ENCODE results near the gene LYRM1.

DNA sequence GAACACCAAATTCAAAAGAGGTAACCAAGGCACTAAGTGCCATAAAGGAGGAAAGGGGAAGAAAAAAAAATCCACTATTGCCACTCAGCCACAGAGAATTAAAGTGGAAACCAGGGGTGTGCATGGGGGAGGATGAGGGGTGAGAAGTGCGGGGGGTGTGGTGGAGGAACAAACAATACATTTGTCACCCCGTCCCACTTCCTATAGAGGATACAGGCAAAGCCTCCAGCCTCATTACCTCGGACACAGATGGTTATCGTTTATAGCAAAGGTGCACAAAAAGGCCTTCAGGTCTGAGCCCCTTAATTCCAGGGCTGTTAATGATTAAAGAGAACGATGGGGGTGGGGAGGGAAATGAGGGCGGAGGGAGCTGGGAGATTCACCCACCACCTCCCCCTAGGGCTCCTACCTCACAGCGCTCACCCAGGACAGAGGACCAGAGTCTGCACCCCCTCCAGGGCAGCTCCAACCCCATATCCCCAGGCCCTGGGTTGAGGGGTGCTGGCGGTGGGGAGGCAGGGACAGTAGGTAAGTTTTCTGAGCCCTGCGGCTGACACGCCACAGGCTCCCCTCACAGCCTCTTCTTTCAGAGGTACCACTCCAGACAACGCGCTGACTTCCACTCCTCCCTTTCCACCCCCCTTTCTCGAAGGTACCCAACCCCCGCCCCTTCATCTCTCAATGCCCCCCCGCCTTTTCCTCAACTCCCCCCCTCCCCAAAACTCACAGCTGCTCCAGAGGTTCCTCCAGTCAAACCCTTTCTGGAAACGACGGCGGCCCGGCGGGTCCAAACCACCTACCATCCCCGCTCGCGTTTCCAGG lies 883 bp upstream of the LYRM1 start:
- TF ChIP-seq, protein P1, sequence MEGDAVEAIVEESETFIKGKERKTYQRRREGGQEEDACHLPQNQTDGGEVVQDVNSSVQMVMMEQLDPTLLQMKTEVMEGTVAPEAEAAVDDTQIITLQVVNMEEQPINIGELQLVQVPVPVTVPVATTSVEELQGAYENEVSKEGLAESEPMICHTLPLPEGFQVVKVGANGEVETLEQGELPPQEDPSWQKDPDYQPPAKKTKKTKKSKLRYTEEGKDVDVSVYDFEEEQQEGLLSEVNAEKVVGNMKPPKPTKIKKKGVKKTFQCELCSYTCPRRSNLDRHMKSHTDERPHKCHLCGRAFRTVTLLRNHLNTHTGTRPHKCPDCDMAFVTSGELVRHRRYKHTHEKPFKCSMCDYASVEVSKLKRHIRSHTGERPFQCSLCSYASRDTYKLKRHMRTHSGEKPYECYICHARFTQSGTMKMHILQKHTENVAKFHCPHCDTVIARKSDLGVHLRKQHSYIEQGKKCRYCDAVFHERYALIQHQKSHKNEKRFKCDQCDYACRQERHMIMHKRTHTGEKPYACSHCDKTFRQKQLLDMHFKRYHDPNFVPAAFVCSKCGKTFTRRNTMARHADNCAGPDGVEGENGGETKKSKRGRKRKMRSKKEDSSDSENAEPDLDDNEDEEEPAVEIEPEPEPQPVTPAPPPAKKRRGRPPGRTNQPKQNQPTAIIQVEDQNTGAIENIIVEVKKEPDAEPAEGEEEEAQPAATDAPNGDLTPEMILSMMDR (IDR thresholded peaks at IDR 0.05; ENCODE audit: low read length), result no peak
- no peak for TF ChIP-seq EZH2 (IDR thresholded peaks at IDR 0.05; ENCODE audit: borderline replicate concordance, low read length)
